ENCODE data around the gene CMBL.

The CMBL gene

DNA sequence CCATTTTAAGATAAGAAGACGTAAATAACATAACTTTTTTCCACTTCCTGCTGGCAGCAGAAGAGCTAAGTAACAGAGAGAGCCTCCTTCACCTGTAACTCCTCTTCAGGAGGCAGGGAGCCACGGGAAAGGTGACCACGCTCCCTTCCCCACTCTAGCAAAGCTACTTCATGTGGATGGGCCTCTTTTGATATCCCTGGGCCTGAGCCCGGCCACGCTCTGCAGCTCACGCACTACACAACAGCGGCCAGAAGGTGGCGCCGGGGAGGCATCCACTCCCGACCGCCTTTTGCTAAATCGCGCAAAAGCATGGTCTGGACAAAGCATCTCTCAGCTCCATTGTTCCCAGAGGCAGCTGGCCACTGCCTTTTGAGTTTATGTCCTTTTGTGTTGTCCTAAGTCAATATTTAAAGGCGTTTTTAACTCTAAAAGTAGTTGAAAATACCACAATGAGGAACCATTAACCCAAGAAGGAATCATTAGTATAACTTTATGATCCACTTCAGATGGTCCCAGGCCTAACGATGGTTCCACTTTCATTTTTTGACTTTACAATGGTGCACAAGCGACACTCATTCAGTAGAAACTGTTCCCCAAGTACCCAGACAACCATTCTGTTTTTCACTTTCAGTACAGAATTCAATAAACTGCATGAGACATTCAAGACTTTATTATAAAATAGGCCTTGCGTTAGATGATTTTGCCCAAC is 23.6 kb downstream of the CMBL start:
- DNase-seq, result peak; percentile 78

DNA sequence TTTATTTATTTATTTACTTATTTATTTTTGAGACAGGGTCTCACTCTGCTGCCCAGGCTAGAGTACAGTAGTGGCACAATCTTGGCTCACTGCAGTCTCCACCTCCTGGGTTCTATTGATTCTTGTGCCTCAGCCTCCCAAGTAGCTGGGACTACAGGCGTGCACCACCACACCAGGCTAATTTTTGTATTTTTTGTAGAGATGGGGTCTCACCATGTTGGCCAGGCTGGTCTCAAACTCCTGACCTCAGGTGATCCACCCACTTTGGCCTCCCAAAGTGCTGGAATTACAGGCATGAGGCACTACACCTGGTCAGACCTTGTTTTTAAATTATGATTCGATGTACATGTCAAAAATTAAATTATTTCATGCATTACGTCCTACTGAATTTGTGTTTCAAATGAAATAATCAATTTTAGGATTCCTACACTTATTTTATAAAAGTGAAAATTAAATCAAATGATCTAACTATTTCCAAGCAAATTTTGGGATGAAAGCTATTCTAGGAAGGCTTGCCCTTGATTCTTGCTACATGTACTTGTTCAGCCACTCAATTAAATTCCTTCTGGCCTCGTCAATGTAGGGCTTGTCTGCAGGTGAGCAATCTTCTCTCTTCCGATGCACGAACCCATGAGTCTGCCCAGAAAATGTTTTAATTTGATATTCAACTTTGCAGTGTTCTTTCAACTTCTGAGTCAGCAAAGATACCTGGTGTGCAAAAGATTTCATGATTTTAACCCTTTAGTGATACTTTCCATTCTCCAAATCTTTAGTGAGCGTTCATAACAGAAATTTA is 27.6 kb downstream of the CMBL start:
- no peak for DNase-seq

DNA sequence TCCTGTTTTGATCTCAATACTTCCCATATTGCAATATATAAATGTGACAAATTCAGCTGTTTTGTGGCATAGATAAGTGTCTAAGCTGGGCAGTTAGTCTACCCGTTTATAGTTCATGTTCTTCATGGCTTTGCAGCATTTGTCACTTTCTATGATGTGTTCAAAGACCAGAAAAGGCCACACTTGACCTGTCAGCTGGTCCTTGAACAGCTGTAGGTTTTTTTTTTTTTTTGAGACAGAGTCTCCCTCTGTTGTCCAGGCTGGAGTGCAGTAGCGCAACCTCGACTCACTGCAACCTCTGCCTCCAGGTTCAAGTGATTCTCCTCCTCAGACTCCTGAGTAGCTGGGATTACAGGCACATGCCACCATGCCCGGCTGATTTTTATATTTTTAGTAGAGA is 28.4 kb downstream of the CMBL start:
- no peak for DNase-seq

DNA sequence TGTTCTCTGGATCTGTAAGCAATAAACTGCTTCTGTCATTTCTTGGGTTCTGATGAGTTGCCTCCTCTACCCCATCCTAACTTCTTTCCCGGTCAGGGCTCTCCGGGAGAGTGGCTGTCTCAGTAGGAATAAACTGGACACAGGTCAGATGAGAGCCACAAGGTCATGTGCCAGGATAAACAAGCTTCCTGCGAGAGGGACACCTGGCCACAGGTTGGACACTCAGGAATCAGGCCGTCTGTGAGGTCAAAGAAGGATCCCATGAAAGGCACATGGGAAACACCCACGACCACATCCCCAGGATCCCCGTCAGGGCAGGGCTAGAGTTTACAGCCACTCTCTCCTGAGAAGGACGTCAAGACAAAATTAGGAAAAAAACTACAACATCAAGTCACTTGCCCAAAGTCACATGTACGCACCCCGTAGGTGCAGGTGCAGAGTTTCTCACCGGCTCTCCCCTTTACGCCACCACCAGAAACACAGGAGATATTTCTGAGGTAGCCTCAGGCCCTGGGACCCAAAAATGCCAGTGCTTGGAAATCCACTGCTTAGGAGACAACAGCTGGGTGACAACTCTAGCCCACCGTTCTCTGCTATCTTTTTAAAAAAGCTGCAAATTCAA is 28.9 kb downstream of the CMBL start:
- DNase-seq, result no peak

DNA sequence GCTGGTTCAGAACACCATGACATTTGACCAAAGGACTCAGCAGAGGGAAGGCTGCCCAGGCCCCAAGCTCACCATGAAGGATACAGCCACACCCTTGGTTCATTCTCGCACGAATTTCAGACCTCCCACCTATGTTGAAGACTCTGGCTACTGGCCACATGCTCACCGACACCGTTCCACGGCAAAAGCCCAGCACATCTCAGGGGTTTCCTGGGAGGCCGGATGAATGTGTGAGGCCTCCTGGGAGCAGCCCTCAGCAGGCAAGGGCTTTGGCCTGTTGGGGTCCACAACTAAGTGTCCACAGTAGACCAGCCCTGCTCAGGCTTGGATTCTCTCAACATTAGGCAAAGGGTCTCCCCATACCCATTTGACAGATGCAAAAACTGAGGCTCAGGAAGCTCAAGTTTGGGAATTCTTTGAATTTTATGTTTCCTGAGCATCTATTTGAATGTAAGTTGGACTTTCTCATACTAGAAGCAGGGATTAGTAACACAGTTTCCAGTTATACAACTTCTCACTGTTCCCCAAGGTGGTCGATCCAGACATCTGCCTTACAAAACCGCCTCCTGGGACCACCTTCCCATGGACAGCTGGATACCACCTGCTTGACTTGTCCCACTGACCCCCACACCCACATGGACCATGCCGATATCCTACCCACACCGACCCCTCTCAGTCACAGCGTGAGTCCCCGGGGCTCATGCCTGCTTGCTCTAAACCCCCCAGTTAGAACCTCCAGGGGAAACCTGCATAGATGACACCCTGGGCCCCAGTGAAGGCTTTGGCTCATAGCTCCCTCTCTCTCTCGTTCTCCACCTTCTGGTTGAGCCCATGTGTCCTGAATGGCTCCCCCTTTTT is 29.7 kb downstream of the CMBL start:
- DNase-seq, result no peak

DNA sequence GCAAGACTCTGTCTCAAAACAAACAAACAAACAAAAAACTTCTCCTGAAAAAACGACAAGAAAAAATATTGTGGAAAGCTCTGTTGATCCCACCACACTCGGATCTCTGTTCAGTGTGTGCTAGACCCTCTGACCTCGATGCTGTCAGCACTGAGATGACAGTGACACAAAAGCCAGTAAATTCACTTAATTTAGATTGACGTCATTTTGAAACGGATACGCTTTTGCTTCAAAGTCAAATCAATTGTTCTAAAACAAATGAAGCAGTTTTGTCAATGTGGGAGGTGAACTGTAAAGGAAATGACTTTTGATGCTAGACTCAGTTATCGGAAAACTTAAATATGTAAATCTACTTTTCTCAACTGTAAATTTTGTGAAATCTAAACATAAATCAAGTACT is 31.0 kb downstream of the CMBL start:
- DNase-seq, result no peak

DNA sequence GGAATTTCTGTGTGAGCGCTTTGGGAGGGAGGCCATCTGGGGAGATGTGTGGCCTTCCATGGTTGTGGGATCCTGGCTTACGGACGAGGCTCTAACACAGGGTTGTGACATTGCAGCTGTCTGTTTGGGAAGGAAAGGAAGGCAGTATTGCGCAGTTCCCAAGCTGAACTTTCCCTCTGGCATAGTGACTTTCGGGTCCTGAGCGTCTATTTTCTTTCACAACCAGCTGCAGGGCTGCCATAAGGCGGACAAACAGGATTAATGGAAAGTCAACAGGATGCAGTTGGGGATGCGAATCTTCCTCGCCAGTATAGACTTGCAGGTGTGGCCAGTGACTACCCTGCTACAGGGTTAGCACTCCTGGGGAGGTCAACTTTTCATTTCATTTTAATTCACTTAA is 31.7 kb downstream of the CMBL start:
- no peak for DNase-seq

DNA sequence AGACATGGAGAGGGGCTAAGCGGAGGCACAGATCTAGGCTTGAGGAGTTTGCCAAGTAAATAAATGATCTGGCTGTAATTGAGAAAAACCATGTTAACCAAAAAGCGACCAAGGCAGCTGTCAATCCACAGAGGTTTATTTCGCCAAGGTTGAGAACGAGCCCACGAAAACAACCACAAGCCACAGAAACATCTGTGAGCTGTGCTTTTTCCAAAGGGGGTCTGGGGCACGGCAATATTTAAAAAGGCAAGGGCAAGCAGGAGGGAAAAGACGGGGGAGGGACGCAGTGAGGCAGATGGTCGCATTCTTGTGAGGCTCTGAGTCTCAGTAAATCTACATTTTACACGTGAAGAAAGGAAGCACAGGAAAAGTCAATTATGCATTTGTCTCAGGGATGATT is 32.2 kb downstream of the CMBL start:
- DNase-seq, result no peak

DNA sequence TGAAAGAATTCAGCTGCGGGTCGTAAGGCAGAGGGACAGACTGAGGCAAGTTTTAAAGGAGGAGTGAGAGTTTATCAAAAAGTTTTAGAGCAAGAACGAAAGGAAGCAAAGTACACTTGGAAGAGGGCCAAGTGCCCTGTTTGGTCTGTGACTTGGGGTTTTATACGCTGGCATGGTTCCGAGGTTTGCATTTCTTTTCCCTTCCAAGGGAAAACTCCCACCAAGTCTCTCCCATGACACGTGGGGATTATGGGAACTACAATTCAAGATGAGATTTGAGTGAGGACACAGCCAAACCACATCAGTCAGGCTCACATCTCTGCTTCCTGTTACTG is 34.9 kb downstream of the CMBL start:
- DNase-seq, result peak; percentile 20

DNA sequence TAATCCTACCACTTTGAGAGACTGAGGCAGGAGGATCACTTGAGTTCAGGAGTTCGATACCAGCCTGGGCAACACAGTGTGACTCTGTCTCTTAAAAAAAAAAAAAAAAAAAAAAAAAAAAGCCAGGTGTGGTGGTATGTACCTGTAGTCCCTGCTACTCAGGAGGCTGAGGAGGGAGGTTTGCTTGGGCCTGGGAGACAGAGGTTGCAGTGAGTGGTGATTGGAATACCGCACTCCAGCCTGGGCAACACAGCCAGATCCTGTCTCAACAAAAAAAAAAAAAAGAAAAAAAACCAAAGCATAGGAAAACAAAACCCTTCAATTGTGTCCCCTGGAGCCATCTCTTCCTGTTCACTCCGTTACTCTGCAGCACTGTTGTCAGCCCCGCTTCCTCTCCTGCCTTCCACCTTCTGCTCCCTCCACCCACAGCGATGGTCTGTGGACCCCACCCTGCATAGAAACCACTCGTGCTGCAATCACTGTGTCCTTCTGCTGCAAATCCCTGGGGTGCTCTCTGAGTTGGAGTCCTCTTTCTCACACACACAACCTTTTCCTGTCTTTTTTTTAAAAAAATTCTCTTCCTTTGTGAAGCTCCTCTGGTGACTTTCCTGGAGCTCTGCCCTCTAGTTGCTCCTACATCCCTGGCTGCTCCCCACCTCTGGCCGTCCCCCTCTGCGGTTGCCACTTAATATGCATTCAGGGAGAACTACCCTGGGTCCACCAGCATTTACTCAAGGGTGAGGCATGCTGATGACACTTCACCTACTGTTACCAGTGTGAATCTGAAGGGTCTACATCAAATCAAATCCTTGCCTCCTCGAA is 35.4 kb downstream of the CMBL start:
- DNase-seq, result no peak

DNA sequence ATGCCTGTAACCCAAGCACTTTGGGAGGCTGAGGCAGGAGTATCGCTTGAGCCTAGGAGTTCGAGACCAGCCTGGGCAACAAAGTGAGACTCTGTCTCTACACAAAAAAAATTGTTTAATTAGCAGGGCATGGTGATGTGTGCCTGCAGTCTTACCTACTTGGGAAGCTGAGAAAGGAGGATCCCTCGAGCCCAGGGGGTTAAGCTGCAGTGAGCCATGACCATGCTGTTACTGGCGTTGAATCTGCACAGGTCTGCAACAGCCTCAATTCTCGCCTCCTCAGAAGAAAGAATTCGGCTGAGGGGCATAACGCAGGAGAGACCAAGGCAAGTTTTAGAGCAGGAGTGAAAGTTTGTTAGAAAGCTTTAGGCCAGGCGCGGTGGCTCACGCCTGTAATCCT is 39.6 kb downstream of the CMBL start:
- DNase-seq, result no peak

DNA sequence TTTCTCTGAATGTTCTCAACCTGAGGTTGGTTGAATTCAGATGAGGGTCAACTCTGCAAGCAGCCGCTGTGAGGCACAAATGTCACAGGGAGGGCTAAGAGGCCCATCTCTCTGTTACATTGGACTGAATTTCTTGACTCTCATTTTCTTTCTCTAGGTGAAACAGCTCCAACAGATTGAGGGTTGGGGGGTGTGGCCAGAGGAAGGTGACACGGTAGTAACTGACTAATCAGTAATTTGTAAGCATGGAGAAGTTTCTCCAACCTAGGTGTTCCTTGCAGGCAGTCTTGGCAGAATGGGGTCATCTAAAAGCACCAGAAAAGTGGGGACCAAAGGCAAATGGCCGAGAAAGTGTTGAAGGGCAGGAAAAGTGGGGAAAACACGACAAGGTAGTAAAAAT is 40.9 kb downstream of the CMBL start:
- no peak for DNase-seq

DNA sequence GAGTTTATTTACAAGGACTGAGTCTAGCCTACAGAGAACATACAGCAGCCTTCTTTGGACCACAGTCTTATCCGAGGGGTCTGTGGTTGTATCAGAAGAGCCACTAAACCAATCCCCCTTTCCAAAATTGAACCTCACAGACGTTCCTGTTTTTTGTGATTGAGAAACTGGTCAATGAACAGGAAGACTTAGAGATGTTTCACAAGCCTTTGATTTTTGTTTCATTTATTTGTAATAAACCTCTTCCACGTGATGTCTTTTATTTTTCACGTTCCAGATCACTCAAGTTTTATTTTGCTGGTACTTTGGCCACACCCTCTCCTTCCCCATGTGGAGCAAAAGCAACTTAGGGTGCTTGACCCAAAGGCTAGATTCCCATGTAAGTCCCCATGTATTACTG is 41.6 kb downstream of the CMBL start:
- DNase-seq, result no peak

DNA sequence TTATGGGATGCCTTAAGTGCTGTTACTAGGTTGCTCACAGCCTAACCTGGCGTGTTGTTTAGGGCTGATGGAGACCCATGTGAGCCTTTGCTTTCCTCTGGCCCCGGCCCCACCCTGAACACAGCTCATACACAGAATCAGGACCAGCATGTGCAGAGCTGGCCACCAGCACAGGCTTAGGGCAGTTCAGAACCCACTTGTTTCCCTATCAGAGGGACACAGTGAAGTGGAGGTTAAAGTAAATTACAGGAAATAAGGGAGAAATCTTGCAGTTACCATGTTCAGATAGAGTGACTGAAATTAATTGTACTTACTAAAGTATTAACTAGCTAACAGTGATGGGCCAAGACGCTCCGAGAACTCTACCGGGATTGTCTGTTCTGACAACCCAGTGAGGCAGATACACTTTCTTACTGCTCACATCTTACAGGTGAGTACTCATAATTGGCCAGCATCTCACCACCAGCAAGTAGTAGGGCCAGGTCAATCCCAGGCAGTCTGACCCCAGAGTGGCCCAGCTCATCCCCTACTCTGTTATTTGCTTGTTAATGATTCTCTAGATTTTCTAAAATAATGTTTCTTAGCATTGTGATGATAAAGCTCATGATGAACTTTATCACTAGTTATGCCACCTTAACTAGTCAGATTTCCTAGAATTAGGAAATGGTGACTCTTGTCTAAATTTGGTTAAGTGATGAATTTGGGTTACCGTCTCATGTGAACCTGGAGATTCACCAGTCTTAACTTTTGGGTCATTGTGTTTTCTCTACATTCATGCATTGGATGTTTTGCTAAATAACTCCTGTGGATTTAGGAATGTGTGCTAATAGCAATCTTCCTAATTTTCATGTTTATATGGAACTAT is 42.2 kb downstream of the CMBL start:
- DNase-seq, result no peak

DNA sequence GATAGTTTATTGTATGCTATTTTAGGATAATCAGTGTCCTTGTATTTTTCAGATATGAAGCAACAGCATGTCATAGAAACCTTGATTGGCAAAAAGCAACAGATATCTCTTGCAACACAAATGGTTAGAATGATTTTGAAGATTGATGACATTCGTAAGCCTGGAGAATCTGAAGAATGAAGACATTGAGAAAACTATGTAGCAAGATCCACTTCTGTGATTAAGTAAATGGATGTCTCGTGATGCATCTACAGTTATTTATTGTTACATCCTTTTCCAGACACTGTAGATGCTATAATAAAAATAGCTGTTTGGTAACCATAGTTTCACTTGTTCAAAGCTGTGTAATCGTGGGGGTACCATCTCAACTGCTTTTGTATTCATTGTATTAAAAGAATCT is 43.1 kb downstream of the CMBL start:
- DNase-seq, result peak; percentile 36

DNA sequence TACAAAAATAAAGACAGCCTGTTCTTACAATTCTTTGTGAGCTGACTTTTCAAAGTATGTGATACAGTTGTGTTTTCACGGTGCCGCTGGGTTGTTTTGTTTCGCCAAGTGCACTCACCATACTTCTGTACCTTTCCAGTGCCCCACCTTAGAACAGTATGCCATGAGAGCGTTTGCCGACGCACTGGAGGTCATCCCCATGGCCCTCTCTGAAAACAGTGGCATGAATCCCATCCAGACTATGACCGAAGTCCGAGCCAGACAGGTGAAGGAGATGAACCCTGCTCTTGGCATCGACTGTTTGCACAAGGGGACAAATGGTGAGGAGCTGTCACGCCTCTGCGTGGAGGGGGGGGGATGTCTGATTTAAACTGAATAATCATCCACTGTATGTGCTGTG is 44.7 kb downstream of the CMBL start:
- DNase-seq, result no peak

DNA sequence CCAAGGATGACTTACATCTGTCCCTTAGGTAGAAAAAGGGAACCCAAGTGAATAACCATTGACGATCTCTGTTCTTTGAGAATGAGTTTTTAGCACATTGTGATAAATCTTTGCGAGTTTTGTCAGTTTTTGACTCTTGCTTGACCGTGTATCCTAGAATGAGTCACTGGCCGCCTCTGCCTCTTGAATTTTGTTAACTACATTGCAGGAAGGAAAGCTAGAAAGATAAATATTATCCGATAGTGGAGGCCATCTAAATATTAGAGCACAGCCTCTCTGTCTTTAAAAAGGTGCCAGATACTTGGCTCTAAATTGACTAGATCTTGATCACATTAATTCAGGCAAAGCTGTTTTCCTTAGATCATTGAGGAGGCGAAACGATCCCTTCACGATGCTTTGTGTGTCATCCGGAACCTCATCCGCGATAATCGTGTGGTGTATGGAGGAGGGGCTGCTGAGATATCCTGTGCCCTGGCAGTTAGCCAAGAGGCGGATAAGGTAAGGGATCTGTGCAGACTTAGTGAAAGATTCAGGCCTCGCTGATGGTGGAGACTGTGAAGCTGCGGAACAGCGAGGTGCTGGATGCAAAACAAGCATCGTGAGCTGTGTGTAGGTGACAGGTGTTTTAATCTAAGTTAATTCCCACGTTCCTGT is 45.5 kb downstream of the CMBL start:
- DNase-seq, result no peak

DNA sequence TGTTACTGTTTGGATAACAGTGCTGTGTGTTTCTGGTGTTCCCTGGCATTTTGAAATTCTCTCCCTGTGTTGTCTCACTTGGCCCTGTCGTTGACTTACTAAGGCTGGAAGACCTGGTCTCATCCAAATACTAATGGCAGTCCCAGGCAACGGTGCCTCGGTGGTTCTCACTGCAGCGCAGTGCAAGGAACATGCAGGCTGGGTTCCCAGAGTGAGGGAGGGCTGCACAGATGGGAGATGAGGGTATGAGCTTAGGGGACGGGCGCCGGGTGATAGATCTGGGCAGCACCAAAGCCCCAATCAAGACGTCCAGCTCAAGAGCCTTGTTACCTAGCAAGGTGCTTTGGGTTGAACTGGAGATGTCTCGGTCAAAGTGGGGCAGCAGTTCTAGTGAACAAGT is 46.6 kb downstream of the CMBL start:
- DNase-seq, result no peak

DNA sequence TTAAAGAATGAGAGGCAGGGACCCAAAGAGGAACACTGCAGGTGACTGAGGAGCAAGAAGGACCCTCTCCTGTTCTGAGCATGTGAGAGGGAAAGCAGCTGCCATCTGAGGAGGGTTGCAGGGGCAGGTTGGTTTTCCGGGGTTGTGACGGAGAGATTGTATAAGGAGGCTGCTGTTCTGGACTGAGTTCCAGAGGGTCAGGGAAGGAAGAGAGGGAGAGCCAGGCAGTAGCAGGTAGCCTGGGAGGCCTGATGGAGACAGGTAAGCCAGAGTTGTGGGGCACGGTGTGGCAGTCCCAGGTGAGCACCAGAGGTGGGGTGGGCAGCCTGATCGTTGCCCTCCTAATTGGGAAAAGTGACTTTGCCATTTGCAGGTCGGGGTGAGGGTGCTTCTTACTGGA is 47.8 kb downstream of the CMBL start:
- DNase-seq, result no peak

DNA sequence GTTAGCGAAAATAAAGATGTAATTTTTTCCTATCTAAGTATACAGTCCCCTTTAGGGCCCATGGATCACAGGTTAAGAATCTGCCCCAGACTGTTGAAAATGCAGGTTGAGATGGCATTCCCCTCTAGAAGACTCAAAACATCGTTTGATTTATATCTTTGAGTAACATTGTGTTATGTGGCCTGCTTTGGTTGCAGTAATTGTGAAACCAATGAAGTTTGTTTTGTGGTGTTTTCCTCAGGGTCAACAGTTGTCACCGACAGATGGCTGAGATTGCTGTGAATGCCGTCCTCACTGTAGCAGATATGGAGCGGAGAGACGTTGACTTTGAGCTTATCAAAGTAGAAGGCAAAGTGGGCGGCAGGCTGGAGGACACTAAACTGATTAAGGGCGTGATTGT is 49.8 kb downstream of the CMBL start:
- no peak for DNase-seq

DNA sequence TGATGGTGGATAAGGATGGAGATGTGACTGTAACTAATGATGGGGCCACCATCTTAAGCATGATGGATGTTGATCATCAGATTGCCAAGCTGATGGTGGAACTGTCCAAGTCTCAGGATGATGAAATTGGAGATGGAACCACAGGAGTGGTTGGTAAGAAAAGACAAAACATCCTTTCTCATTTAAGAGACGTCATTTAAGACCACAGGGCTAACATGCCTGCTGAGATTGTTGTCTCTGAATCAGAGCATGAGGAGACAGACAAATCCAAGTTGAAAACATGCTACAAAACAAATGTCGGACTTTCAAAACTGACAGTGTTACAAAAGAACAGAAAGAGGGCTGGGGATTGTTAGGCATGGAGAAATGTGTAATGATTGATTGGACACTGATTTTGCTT is 53.0 kb downstream of the CMBL start:
- DNase-seq, result no peak
